HUES6 (cell line): ENCODE measurements around the gene CCND3.

Experiments used
- H3K27ac ChIP-seq: 2 replicates; pipeline ENCODE4 v1.7.0; 2013; ENCODE audit warnings: low read depth, mild to moderate bottlenecking, low read length, inconsistent platforms
- H3K27me3 ChIP-seq: 2 replicates; pipeline ENCODE4 v1.6.1; 2013; ENCODE audit warnings: low read length; ENCODE audit not compliant: control insufficient read depth, insufficient read depth
- H3K36me3 ChIP-seq: 2 replicates; pipeline ENCODE4 v1.6.1; 2013; ENCODE audit warnings: low read length; ENCODE audit not compliant: control insufficient read depth, insufficient read depth
- H3K4me1 ChIP-seq: 2 replicates; pipeline ENCODE4 v1.6.1; 2013; ENCODE audit warnings: low read length; ENCODE audit not compliant: control insufficient read depth, insufficient read depth
- H3K4me3 ChIP-seq: 2 replicates; pipeline ENCODE4 v1.5.1; 2013; ENCODE audit warnings: low read depth, low read length
- H3K9ac ChIP-seq: one replicate; pipeline ENCODE4 v1.6.1; 2013; ENCODE audit warnings: mild to moderate bottlenecking, low read length
- H3K9me3 ChIP-seq: 2 replicates; pipeline ENCODE4 v1.6.1; 2013; ENCODE audit warnings: low read depth, low read length; ENCODE audit not compliant: control insufficient read depth, insufficient read depth

Gene CCND3

GRCh38 chr6:41941280-41942066, at the start of gene CCND3:
CCND3 (minus strand) TSS chr6:41941808; CDS start chr6:41941649, 159 bp downstream.
- Histone ChIP-seq H3K4me1 (peaks cover 25% of the 10 kb centered on the region), H3K9me3 (no peaks in the 10 kb centered on the region), H3K36me3 (peaks cover 10% of the 10 kb centered on the region; the same call in 1 of the 2 replicates), H3K27ac (no peak within 1 kb of the TSS), H3K4me3 (peak within 1 kb of the TSS; percentile 82), H3K27me3 (no peaks in the 10 kb centered on the region), H3K9ac (peak within 1 kb of the TSS; percentile 77)

GRCh38 chr6:41986339-41986738, 44.7 kb upstream of the CCND3 start:
- no peaks in the 10 kb centered on the region for H3K36me3 ChIP-seq
- H3K9ac ChIP-seq = no peak overlapping the region
- no peaks in the 10 kb centered on the region for H3K27me3 ChIP-seq
- no peaks in the 10 kb centered on the region for H3K9me3 ChIP-seq
- H3K4me3 ChIP-seq = no peak overlapping the region
- peaks cover 5% of the 10 kb centered on the region; the same call in 1 of the 2 replicates for H3K4me1 ChIP-seq
- H3K27ac ChIP-seq = no peak overlapping the region

GRCh38 chr6:41984623-41985022, 43.0 kb upstream of the CCND3 start:
- Histone ChIP-seq H3K27ac (no peak overlapping the region), H3K4me3 (no peak overlapping the region), H3K36me3 (no peaks in the 10 kb centered on the region), H3K9me3 (no peaks in the 10 kb centered on the region), H3K4me1 (peaks cover 5% of the 10 kb centered on the region; the same call in 1 of the 2 replicates), H3K9ac (no peak overlapping the region), H3K27me3 (no peaks in the 10 kb centered on the region)

- Histone ChIP-seq H3K27ac (no peak overlapping the region), H3K4me3 (no peak overlapping the region), H3K9ac (no peak overlapping the region), H3K27me3 (no peaks in the 10 kb centered on the region), H3K36me3 (no peaks in the 10 kb centered on the region), H3K9me3 (no peaks in the 10 kb centered on the region), H3K4me1 (no peaks in the 10 kb centered on the region)
These were observed 35.3 kb upstream of the CCND3 start for GRCh38 chr6:41976794-41977484.

- no peaks in the 10 kb centered on the region for H3K36me3 ChIP-seq
- no peaks in the 10 kb centered on the region for H3K9me3 ChIP-seq
- no peak overlapping the region for H3K4me3 ChIP-seq
- no peaks in the 10 kb centered on the region for H3K27me3 ChIP-seq
- H3K4me1 ChIP-seq = no peaks in the 10 kb centered on the region
- no peak overlapping the region for H3K9ac ChIP-seq
- H3K27ac ChIP-seq = no peak overlapping the region
These were observed 33.7 kb upstream of the CCND3 start for GRCh38 chr6:41975276-41975675.

- H3K9me3 ChIP-seq = no peaks in the 10 kb centered on the region
- H3K9ac ChIP-seq = no peak overlapping the region
- no peaks in the 10 kb centered on the region for H3K4me1 ChIP-seq
- H3K27me3 ChIP-seq = no peaks in the 10 kb centered on the region
- no peaks in the 10 kb centered on the region for H3K36me3 ChIP-seq
- no peak overlapping the region for H3K27ac ChIP-seq
- no peak overlapping the region for H3K4me3 ChIP-seq
These were observed 32.7 kb upstream of the CCND3 start for GRCh38 chr6:41974281-41974825.

GRCh38 chr6:41972826-41973225, 31.2 kb upstream of the CCND3 start:
- H3K4me1 ChIP-seq = peaks cover 2% of the 10 kb centered on the region
- no peak overlapping the region for H3K27ac ChIP-seq
- no peak overlapping the region for H3K9ac ChIP-seq

GRCh38 chr6:41970436-41970846, 28.8 kb upstream of the CCND3 start:
- peaks cover 24% of the 10 kb centered on the region for H3K4me1 ChIP-seq
- no peak overlapping the region for H3K9ac ChIP-seq
- no peaks in the 10 kb centered on the region for H3K36me3 ChIP-seq
- no peak overlapping the region for H3K27ac ChIP-seq
- H3K4me3 ChIP-seq = no peak overlapping the region
- H3K9me3 ChIP-seq = no peaks in the 10 kb centered on the region
- H3K27me3 ChIP-seq = no peaks in the 10 kb centered on the region

More at GRCh38 chr6:41972826-41973225, 31.2 kb upstream of the CCND3 start:
- H3K36me3 ChIP-seq = no peaks in the 10 kb centered on the region
- H3K9me3 ChIP-seq = no peaks in the 10 kb centered on the region
- H3K27me3 ChIP-seq = no peaks in the 10 kb centered on the region
- no peak overlapping the region for H3K4me3 ChIP-seq

- Histone ChIP-seq H3K4me1 (peaks cover 46% of the 10 kb centered on the region), H3K9ac (peak overlapping the region; percentile 54), H3K27ac (peak overlapping the region; percentile 84; the same call in 1 of the 2 replicates), H3K36me3 (no peaks in the 10 kb centered on the region), H3K27me3 (no peaks in the 10 kb centered on the region), H3K9me3 (no peaks in the 10 kb centered on the region), H3K4me3 (no peak overlapping the region)
These were observed 26.0 kb upstream of the CCND3 start for GRCh38 chr6:41967312-41968287.

- Histone ChIP-seq H3K4me1 (peaks cover 46% of the 10 kb centered on the region), H3K4me3 (no peak overlapping the region), H3K9me3 (no peaks in the 10 kb centered on the region), H3K27me3 (no peaks in the 10 kb centered on the region), H3K36me3 (no peaks in the 10 kb centered on the region), H3K27ac (peak overlapping the region; percentile 84), H3K9ac (peak overlapping the region; percentile 64)
These were observed 25.3 kb upstream of the CCND3 start for GRCh38 chr6:41966961-41967311.
